ENCODE data around the gene AP5B1.

DNA sequence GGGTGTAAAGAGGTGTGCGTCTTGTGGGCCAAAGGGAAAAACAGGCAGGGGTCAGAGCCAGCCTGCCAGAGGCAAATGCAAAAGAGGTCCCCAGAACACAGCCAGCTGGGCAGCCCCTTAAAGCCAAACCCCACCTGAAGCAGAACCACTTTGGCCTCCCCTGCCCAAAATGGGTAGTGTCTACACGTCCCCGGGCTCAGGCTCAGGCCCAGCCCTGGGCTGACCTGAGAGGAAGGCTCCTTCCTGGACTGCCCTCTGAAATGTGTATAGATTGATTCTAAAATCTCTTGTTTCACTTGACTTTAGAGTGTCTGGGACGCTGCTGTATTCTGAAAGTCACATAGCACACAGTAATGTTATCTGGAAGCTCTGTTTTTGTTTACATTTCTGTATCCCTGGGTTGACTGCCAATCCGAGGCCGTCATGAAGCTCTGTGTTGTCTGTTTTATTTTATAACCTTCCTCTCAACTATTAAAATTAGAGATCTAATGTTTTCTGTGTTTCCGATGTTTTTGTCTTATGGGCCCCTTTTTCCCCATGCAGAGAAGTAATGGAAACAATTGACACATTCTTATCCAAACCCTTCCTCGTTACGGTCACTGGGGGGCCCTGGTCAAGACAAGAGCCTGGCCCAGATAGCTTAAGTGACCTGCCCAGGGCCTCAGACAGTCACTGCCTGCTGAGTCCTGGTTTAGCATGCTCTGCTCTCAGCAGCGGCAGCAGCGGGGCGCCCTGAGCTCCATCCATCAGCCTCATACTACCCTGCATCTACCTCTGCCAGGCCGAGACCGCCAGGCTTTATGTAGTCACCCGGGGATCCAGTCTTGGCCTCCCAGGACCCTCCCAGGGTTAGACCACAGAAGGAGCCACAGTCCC lies 16.2 kb upstream of the AP5B1 start:
- TF ChIP-seq, protein P1, sequence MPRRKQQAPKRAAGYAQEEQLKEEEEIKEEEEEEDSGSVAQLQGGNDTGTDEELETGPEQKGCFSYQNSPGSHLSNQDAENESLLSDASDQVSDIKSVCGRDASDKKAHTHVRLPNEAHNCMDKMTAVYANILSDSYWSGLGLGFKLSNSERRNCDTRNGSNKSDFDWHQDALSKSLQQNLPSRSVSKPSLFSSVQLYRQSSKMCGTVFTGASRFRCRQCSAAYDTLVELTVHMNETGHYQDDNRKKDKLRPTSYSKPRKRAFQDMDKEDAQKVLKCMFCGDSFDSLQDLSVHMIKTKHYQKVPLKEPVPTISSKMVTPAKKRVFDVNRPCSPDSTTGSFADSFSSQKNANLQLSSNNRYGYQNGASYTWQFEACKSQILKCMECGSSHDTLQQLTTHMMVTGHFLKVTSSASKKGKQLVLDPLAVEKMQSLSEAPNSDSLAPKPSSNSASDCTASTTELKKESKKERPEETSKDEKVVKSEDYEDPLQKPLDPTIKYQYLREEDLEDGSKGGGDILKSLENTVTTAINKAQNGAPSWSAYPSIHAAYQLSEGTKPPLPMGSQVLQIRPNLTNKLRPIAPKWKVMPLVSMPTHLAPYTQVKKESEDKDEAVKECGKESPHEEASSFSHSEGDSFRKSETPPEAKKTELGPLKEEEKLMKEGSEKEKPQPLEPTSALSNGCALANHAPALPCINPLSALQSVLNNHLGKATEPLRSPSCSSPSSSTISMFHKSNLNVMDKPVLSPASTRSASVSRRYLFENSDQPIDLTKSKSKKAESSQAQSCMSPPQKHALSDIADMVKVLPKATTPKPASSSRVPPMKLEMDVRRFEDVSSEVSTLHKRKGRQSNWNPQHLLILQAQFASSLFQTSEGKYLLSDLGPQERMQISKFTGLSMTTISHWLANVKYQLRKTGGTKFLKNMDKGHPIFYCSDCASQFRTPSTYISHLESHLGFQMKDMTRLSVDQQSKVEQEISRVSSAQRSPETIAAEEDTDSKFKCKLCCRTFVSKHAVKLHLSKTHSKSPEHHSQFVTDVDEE (CRISPR knock-in tag; IDR thresholded peaks at IDR 0.05): no peak
- TF ChIP-seq ARNTL (CRISPR knock-in tag; IDR thresholded peaks at IDR 0.05; ENCODE audit: borderline replicate concordance, low read depth) (no peak), ZFP30 (CRISPR knock-in tag; IDR thresholded peaks at IDR 0.05) (no peak), ZFP3 (CRISPR knock-in tag; IDR thresholded peaks at IDR 0.05) (no peak), TOX (CRISPR knock-in tag; IDR thresholded peaks at IDR 0.05; ENCODE audit: borderline replicate concordance) (no peak), CREB5 (CRISPR knock-in tag; IDR thresholded peaks at IDR 0.05; ENCODE audit: low read depth) (no peak), ZNF565 (CRISPR knock-in tag; conservative IDR thresholded peaks at IDR 0.05; ENCODE audit: low read depth) (no peak), SNAI2 (CRISPR knock-in tag; IDR thresholded peaks at IDR 0.05) (no peak), ZNF70 (CRISPR knock-in tag; IDR thresholded peaks at IDR 0.05) (no peak), POU6F1 (CRISPR knock-in tag; IDR thresholded peaks at IDR 0.05; ENCODE audit: borderline replicate concordance, low read depth) (no peak)
- TF ChIP-seq, protein P2, sequence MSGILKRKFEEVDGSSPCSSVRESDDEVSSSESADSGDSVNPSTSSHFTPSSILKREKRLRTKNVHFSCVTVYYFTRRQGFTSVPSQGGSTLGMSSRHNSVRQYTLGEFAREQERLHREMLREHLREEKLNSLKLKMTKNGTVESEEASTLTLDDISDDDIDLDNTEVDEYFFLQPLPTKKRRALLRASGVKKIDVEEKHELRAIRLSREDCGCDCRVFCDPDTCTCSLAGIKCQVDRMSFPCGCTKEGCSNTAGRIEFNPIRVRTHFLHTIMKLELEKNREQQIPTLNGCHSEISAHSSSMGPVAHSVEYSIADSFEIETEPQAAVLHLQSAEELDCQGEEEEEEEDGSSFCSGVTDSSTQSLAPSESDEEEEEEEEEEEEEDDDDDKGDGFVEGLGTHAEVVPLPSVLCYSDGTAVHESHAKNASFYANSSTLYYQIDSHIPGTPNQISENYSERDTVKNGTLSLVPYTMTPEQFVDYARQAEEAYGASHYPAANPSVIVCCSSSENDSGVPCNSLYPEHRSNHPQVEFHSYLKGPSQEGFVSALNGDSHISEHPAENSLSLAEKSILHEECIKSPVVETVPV (CRISPR knock-in tag; IDR thresholded peaks at IDR 0.05): no peak
- TF ChIP-seq, protein P3, sequence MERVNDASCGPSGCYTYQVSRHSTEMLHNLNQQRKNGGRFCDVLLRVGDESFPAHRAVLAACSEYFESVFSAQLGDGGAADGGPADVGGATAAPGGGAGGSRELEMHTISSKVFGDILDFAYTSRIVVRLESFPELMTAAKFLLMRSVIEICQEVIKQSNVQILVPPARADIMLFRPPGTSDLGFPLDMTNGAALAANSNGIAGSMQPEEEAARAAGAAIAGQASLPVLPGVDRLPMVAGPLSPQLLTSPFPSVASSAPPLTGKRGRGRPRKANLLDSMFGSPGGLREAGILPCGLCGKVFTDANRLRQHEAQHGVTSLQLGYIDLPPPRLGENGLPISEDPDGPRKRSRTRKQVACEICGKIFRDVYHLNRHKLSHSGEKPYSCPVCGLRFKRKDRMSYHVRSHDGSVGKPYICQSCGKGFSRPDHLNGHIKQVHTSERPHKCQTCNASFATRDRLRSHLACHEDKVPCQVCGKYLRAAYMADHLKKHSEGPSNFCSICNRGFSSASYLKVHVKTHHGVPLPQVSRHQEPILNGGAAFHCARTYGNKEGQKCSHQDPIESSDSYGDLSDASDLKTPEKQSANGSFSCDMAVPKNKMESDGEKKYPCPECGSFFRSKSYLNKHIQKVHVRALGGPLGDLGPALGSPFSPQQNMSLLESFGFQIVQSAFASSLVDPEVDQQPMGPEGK (CRISPR knock-in tag; IDR thresholded peaks at IDR 0.05; ENCODE audit: borderline replicate concordance): no peak
